H9 (cell line): ENCODE results near the gene FRRS1L. TPM values are rescaled to one million over a fixed set of nuclear protein-coding genes. Genes with fewer than 3 reads are reported as not detected.

ENCODE experiments used
- DNase-seq: peaks from one replicate; pipeline ENCODE4 v3.0.0-alpha.2; 2017
- H2AFZ ChIP-seq: one replicate; pipeline ENCODE4 v1.6.1; 2013; ENCODE audit warnings: mild to moderate bottlenecking, low read length, control low read depth, moderate library complexity
- H2AK5ac ChIP-seq: 2 replicates; pipeline ENCODE4 v1.6.1; 2013; ENCODE audit warnings: low read length, control low read depth, mixed read lengths; ENCODE audit not compliant: insufficient read length
- H2BK120ac ChIP-seq: one replicate; pipeline ENCODE4 v1.6.1; 2013; ENCODE audit warnings: low read depth, mild to moderate bottlenecking, low read length, control low read depth, inconsistent platforms; ENCODE audit not compliant: poor library complexity, severe bottlenecking
- H2BK12ac ChIP-seq: 2 replicates; pipeline ENCODE4 v1.6.1; 2013; ENCODE audit warnings: low read length, control low read depth, mixed read lengths, low read depth; ENCODE audit not compliant: insufficient read length
- H2BK15ac ChIP-seq: 2 replicates; pipeline ENCODE4 v1.6.1; 2013; ENCODE audit warnings: low read depth, low read length, control low read depth
- H2BK20ac ChIP-seq: one replicate; pipeline ENCODE4 v1.6.1; 2013; ENCODE audit warnings: low read depth, mild to moderate bottlenecking, low read length, control low read depth, inconsistent platforms; ENCODE audit not compliant: poor library complexity, severe bottlenecking
- H2BK5ac ChIP-seq: 2 replicates; pipeline ENCODE4 v1.6.1; 2013; ENCODE audit warnings: low read length, control low read depth, mixed read lengths; ENCODE audit not compliant: insufficient read length
- H3K14ac ChIP-seq: 2 replicates; pipeline ENCODE4 v1.6.1; 2013; ENCODE audit warnings: low read length, control low read depth; ENCODE audit not compliant: insufficient read depth
- H3K18ac ChIP-seq: 2 replicates; pipeline ENCODE4 v1.6.1; 2013; ENCODE audit warnings: low read depth, mild to moderate bottlenecking, mixed read lengths, low read length, control low read depth; ENCODE audit not compliant: insufficient read length
- H3K23ac ChIP-seq: 2 replicates; pipeline ENCODE4 v1.6.1; 2013; ENCODE audit warnings: low read length, control low read depth, mixed read lengths, low read depth; ENCODE audit not compliant: insufficient read length
- H3K23me2 ChIP-seq: 2 replicates; pipeline ENCODE4 v1.6.1; 2013; ENCODE audit warnings: low read depth, mild to moderate bottlenecking, mixed read lengths, low read length, control low read depth; ENCODE audit not compliant: insufficient read length, poor library complexity, severe bottlenecking
- H3K27ac ChIP-seq: 2 replicates; pipeline ENCODE4 v1.5.1; 2013; ENCODE audit warnings: low read length, control low read depth, mixed read lengths, low read depth; ENCODE audit not compliant: insufficient read length
- H3K27me3 ChIP-seq: 2 replicates; pipeline ENCODE4 v1.6.1; 2013; ENCODE audit warnings: low read length, control low read depth, inconsistent platforms; ENCODE audit not compliant: insufficient read depth
- H3K4ac ChIP-seq: 2 replicates; pipeline ENCODE4 v1.6.1; 2013; ENCODE audit warnings: low read depth, mild to moderate bottlenecking, control low read depth, inconsistent platforms, low read length, moderate library complexity
- H3K4me1 ChIP-seq: 2 replicates; pipeline ENCODE4 v1.6.1; 2013; ENCODE audit warnings: low read length, control low read depth, inconsistent platforms; ENCODE audit not compliant: insufficient read depth
- H3K4me2 ChIP-seq: 2 replicates; pipeline ENCODE4 v1.6.1; 2013; ENCODE audit warnings: low read length, control low read depth, mixed read lengths; ENCODE audit not compliant: insufficient read length, insufficient read depth
- H3K56ac ChIP-seq: 2 replicates; pipeline ENCODE4 v1.6.1; 2013; ENCODE audit warnings: low read depth, mild to moderate bottlenecking, mixed read lengths, low read length, control low read depth; ENCODE audit not compliant: insufficient read length
- H3K79me1 ChIP-seq: 2 replicates; pipeline ENCODE4 v1.6.1; 2013; ENCODE audit warnings: low read depth, mild to moderate bottlenecking, moderate library complexity, low read length, control low read depth, inconsistent platforms; ENCODE audit not compliant: insufficient read depth, poor library complexity, severe bottlenecking
- H3K79me2 ChIP-seq: 2 replicates; pipeline ENCODE4 v1.6.1; 2013; ENCODE audit warnings: low read length, control low read depth, inconsistent platforms; ENCODE audit not compliant: insufficient read depth
- H3K9ac ChIP-seq: 2 replicates; pipeline ENCODE4 v1.6.1; 2013; ENCODE audit warnings: low read length, control low read depth, mixed read lengths; ENCODE audit not compliant: insufficient read length; ENCODE audit errors: extremely low read depth
- H3K9me3 ChIP-seq: one replicate; pipeline ENCODE4 v1.6.1; 2013; ENCODE audit warnings: low read depth, low read length, inconsistent platforms; ENCODE audit not compliant: control insufficient read depth
- H3T11ph ChIP-seq: one replicate; pipeline ENCODE4 v1.6.1; 2013; ENCODE audit warnings: mild to moderate bottlenecking, low read length, control low read depth, inconsistent platforms
- H4K20me1 ChIP-seq: one replicate; pipeline ENCODE4 v1.6.1; 2013; ENCODE audit not compliant: control insufficient read depth, insufficient read length, insufficient read depth
- H4K5ac ChIP-seq: 2 replicates; pipeline ENCODE4 v1.6.1; 2013; ENCODE audit warnings: low read depth, mild to moderate bottlenecking, mixed read lengths, low read length, control low read depth; ENCODE audit not compliant: insufficient read length
- H4K8ac ChIP-seq: replicated peaks from 2 replicates; pipeline ENCODE4 v1.6.1; 2013; ENCODE audit warnings: low read length, control low read depth, mixed read lengths, low read depth; ENCODE audit not compliant: insufficient read length
- H4K91ac ChIP-seq: 2 replicates; pipeline ENCODE4 v1.6.1; 2013; ENCODE audit warnings: low read depth, mild to moderate bottlenecking, moderate library complexity, mixed read lengths, low read length, control low read depth; ENCODE audit not compliant: insufficient read length
- H3K27ac Mint-ChIP-seq, 3 experiments: 2 replicates in 2 of 3; 3 replicates in 1 of 3; pipeline ENCODE4 v1.8.0; 2020 to 2021; ENCODE audit warnings: mixed read lengths in 3 of 3, mild to moderate bottlenecking in 1 of 3, moderate library complexity in 1 of 3
- H3K27me3 Mint-ChIP-seq: 2 replicates; pipeline ENCODE4 v1.8.0; 2021; ENCODE audit warnings: low read depth, mild to moderate bottlenecking, moderate library complexity, mixed read lengths
- H3K36me3 Mint-ChIP-seq, 3 experiments: 2 replicates in 2 of 3; 3 replicates in 1 of 3; pipeline ENCODE4 v1.8.0; 2020 to 2021; ENCODE audit warnings: low read depth in 3 of 3, mixed read lengths in 3 of 3; ENCODE audit not compliant: insufficient read depth in 1 of 3
- H3K4me1 Mint-ChIP-seq, 2 experiments: 2 replicates each; pipeline ENCODE4 v1.8.0; 2020; ENCODE audit warnings: mixed read lengths in 2 of 2
- H3K4me3 Mint-ChIP-seq, 2 experiments: 2 replicates in 1 of 2; 3 replicates in 1 of 2; pipeline ENCODE4 v1.8.0; 2020 to 2021; ENCODE audit warnings: mild to moderate bottlenecking in 2 of 2, mixed read lengths in 2 of 2, moderate library complexity in 1 of 2
- H3K9me3 Mint-ChIP-seq, 2 experiments: 2 replicates in 1 of 2; 3 replicates in 1 of 2; pipeline ENCODE4 v1.8.0; 2020; ENCODE audit warnings: mild to moderate bottlenecking in 2 of 2, mixed read lengths in 2 of 2, moderate library complexity in 1 of 2
- WGBS: extraction: QIAGEN DNeasy Blood & Tissue Kit; methylation state at CpG from one replicate; pipeline ENCODE4 v1.1.7; 2013; ENCODE audit warnings: missing lambda C conversion rate, low lambda C conversion rate, mixed read lengths; ENCODE audit not compliant: insufficient read length; ENCODE audit errors: extremely low coverage; 5-methylcytosine and 5-hydroxymethylcytosine counted together
- total RNA-seq: library from RNA; stranded (reverse); gene quantifications from 2 replicates; pipeline ENCODE4 v1.2.1, GENCODE V29; 2021
- TF ChIP-seq, protein P1 (sequence below): fragments of 200-600 bp; sonication (generic); conservative IDR thresholded peaks from 3 replicates; pipeline ENCODE4 v1.8.0; 2021; ENCODE audit warnings: antibody characterized with exemption, mild to moderate bottlenecking

The FRRS1L gene
- total RNA-seq, 1 experiment from 2014 or later = 3.3 TPM

DNA sequence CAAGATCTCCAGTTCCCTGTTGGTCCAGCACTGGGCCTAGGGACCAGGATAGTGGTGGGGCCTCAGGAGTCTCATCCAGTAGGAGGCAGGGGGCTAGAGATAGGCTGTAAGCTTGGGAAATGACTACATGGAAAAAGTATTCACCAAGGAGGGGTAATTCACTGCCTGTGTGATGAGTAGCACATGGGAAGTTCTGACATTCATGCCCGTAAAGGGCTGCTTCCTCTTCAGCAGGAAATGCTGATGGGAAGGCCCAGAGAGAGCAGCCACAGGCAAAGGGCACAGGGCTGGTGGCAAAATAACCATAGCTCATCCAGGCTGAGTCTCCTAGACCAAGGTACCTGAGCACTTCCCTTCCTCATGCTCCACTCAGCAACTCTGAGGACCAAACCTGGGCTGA is 23.1 kb upstream of the FRRS1L start:
- no peak for DNase-seq
- no CpG with 5 or more reads among the region's 1 CpG for WGBS

More for the DNA sequence above, 23.1 kb upstream of the FRRS1L start:
- Histone ChIP-seq H2AK5ac (no peak overlapping the region), H2AFZ (no peak overlapping the region), H3K4me2 (no peak overlapping the region), H3K79me1 (no peaks in the 10 kb centered on the region), H3K4ac (no peak overlapping the region), H3K9me3 (no peaks in the 10 kb centered on the region), H3K27me3 (no peaks in the 10 kb centered on the region), H2BK20ac (no peak overlapping the region), H3K79me2 (no peaks in the 10 kb centered on the region), H4K5ac (no peak overlapping the region), H3T11ph (no peak overlapping the region), H4K8ac (no peak overlapping the region), H3K27ac (no peak overlapping the region), H4K20me1 (no peaks in the 10 kb centered on the region), H3K18ac (no peak overlapping the region), H2BK15ac (no peak overlapping the region), H4K91ac (no peak overlapping the region), H3K23ac (no peak overlapping the region), H2BK120ac (no peak overlapping the region), H3K14ac (no peak overlapping the region), H3K9ac (no peak overlapping the region), H3K23me2 (no peaks in the 10 kb centered on the region), H2BK5ac (no peak overlapping the region), H2BK12ac (no peak overlapping the region), H3K56ac (no peak overlapping the region), H3K4me1 (no peaks in the 10 kb centered on the region)
- TF ChIP-seq, protein P1, sequence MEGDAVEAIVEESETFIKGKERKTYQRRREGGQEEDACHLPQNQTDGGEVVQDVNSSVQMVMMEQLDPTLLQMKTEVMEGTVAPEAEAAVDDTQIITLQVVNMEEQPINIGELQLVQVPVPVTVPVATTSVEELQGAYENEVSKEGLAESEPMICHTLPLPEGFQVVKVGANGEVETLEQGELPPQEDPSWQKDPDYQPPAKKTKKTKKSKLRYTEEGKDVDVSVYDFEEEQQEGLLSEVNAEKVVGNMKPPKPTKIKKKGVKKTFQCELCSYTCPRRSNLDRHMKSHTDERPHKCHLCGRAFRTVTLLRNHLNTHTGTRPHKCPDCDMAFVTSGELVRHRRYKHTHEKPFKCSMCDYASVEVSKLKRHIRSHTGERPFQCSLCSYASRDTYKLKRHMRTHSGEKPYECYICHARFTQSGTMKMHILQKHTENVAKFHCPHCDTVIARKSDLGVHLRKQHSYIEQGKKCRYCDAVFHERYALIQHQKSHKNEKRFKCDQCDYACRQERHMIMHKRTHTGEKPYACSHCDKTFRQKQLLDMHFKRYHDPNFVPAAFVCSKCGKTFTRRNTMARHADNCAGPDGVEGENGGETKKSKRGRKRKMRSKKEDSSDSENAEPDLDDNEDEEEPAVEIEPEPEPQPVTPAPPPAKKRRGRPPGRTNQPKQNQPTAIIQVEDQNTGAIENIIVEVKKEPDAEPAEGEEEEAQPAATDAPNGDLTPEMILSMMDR = no peak
- Mint-ChIP-seq H3K9me3 (no peaks in the 10 kb centered on the region; a peak in 1 of 5 replicates), H3K4me1 (peaks cover 6 to 7% of the 10 kb centered on the region in 2 experiments; a peak in 3 of 4 replicates), H3K27ac (no peak overlapping the region), H3K36me3 (no peaks in the 10 kb centered on the region), H3K27me3 (peaks cover 5% of the 10 kb centered on the region), H3K4me3 (no peak overlapping the region)
